Activated CD8-positive, alpha-beta memory T cell treated with anti-CD3 and anti-CD28 coated beads for 36 hours (primary cell): ENCODE results near the gene FAAP20. TPM values are rescaled to one million over a fixed set of nuclear protein-coding genes. Genes with fewer than 3 reads are reported as not detected.

ENCODE experiments used
- CTCF ChIA-PET: fragments of 350-600 bp; sonication (Branson Sonifier 250); formaldehyde crosslinking; loops from one replicate; lab custom pipeline; 2021; ENCODE audit warnings: antibody characterized with exemption; lab: Charles Lee
- POLR2A ChIA-PET: fragments of 350-600 bp; sonication (Branson Sonifier 250); formaldehyde crosslinking; loops from one replicate; lab custom pipeline; 2021; ENCODE audit warnings: antibody characterized with exemption; lab: Charles Lee
- total RNA-seq, 2 experiments: library from RNA; stranded (reverse); gene quantifications; one replicate each; pipeline ENCODE4 v1.2.3, GENCODE V29; 2021

FAAP20 gene
- total RNA-seq, 2 experiments from 2014 or later, result 64.3 to 68.8 TPM

DNA sequence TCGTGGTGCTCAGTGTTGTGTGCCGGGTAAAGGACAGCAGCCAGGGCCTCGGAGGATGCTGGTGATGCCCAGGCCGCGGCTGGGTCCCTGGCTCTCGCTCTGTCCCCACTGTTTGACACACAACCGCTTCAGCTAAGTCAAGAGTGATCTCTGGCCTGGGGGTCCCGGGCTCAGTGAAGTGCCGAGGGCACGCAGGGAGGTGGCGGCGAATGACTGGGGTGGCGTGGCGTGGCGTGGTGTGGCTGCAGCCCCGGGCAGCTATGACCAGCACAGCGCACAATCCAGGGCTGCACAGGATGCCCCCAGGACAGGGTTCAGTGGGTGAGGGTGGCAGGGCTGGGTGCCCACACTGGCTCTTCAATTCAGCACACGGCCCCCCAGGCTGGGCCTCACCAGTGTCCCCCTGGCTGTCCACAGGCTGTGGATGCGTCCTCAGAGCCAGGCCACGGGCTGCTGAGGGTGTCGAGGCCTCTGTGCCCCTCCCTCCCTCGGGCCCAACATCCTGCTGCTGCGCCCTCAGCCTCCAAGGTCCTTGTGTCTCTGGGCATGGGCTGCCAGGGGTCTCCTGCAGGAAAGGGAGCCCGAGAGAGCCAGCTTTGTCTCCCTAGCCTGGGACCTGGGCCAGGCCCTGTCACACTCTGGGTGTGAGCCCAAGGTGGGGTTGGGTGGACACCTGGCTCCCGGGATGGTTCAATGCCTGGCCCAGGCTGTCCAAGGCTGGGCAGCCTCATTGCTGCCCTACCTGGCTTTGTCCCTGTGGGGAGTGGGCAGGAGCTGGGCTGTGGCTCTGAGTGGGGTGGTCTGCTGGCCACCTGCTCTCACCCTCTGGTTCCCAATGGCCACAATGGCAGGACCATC lies 21.6 kb upstream of the FAAP20 start:
- POLR2A ChIA-PET, result no interaction called here
- CTCF ChIA-PET, result no interaction called here

DNA sequence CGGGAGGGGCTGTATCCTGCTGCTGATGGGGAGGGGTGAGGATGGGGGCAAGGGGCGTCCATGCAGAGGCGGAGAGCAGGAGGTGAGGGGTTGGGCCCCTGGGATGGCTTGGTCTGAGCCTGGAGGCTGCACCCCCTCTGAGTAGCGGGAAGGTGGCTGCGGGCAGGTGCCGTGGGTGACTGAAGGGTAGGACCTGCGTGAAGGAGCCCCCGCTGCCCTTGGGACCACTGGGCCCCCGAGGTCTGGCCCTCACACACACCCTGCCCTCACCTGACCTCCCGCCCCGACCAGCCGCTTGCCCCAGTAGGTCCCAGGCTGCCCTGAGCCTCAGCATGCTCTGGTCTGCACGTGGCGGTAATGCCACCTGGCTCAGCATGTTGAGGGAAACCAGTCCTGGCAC lies 20.8 kb upstream of the FAAP20 start:
- ChIA-PET POLR2A (no interaction called here), CTCF (interaction anchor here (0.5 kb wide), 1 partner anchor 392 kb away, joined by 3 read pairs; no protein-coding TSS in a partner anchor)

DNA sequence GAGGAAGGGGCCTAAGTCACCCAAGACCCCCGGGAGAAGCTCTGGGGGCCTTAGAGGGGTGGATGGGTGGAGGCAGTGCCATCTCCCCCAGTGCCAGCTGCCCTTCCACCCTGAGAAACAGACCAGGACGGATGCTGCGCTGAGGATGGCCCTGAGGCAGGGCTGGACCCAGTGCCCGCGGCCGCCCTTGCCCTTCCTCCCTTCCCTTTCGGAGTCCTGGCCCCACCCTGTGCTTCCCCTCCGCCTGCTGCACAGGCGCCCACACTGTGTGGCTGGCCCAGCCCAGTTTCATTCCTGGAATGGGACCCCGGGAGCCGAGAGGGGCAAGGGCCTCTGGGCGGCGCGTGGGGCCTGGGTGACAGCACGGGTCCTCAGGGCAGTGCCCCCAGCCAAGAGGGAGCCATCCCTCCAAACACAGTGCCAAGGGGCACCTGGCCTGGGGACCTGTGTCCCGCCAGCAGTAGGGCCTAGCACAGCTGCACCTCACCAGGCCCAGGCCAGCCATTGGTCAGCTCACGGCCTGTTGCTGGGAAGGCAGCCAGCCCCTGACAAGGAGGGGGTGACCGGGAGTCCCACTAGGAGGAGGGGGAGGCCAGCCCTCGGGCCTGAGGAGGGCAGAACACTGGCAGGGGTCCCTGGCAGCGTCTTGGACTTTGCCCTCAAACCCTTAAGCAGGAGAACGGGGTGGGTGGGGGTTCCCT lies 20.1 kb upstream of the FAAP20 start:
- CTCF ChIA-PET, result no interaction called here
- POLR2A ChIA-PET, result no interaction called here

DNA sequence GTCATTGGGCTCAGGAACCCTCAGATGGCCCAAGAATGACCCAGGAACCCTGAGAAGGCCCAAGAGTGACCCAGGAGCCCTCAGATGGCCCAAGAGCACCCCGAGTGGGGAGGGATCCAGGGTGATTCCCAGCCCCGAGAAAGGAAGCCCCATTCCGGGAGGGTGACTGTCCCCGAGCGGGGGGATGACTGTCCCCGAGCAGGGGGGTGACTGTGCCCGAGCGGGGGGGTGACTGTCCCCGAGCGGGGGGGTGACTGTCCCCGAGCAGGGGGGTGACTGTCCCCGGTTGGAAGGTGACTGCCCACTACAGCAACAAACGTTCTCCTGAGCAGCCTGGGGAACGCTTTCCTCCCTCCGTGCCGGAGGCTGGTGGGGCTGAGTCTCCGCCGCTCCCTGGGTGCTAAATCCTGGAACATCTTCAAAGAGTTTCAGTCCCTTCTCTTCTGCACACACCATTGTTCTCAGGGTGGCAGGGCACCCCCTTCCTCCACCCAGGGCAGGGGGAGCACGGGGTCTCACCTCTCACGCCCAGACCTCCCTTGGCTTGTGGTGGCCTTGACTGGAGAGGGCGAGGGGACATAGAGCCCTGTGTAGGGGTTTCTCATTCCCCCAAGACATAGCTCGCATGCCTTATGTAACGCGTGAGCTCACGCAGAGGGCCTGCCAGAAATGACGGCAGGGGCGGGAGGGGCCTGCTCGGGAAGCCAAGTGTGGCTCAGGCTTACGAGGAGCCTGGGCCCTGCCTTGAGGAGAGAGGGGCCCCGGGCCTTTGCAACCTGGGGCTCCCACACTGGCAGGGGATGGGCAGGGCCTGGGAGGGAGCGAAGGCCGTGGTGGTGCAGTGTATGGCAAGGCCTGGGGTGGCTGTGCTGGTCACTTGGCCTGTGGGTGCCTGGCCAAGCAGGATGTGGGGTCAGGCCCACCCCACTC lies 19.3 kb upstream of the FAAP20 start:
- CTCF ChIA-PET, result no interaction called here
- POLR2A ChIA-PET, result no interaction called here

DNA sequence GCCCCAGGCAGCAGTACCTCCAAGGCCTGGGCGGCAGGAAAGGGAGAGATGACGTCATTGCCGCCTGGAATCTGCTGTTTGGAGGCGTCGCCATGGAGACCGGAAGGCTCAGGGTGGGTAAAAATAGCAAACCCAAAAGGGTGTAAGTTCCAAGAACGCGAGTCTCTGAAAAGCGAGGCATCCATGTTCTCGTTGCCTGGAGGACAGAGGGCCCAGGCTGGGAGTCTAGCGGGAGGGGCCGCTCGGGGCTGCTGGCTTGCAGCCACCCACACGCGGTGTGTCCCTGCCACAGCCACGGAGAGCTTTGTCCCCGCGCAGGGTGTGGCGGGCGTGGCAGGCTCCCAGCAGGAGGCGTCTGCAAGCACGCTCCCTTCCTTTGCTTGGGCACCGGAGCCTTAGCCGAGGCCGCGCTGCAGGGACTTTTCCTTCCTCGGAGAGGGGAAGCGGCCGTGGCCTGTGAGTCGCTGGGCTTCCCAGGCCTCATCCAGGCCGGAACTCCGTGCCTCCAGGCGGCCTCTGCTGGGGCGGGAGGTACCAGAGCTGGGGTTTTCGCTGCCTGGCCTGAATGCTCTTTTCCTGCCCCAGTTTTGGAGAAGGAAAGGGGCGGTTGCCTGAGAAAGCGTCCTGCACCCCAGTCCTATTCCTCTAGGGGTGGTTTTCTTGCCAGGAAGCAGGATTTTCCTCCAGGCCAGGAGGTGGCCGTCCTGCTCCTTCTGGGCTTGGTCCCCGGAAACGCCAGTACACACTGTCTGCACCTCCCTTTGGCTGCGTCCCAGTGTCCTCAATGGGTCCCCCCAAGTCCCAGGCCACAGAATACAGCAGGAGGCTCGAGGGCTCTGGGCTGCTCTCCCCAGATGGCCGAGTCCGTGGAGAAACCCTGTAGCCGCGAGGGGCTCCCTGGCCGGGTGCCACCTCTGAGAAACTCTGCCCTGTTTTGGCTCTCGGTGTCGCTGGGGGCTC lies 18.2 kb upstream of the FAAP20 start:
- ChIA-PET CTCF (interaction anchor here (0.6 to 1.2 kb wide), 3 partner anchors 13 to 147 kb away, joined by 3 to 5 read pairs (median 4); partner anchors contain the start of gene FAAP20), POLR2A (no interaction called here)

DNA sequence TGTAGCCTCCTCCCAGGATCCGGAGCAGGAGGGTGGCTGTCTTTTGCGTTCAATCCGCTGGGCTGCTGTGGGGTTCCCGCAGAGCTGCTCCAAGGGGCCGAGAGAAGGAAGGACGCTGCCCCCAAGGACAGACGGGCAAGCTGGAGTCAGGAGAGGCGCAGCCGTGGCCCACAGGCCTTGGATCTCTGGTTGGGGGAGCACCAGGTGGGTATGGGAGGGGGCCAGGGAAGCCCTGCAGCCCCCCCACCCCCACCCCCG lies 17.6 kb upstream of the FAAP20 start:
- ChIA-PET POLR2A (no interaction called here), CTCF (interaction anchor here (0.6 to 1.2 kb wide), 3 partner anchors 13 to 148 kb away, joined by 3 to 5 read pairs (median 4); partner anchors contain the start of gene FAAP20)

- ChIA-PET CTCF (interaction anchor here (2.0 kb wide), 1 partner anchor 171 kb away, joined by 4 read pairs; no protein-coding TSS in a partner anchor), POLR2A (no interaction called here)
These were observed 16.2 kb upstream of the FAAP20 start for GRCh38 chr1:2210786-2211185.

- ChIA-PET CTCF (interaction anchor here (2.0 kb wide), 1 partner anchor 172 kb away, joined by 4 read pairs; no protein-coding TSS in a partner anchor), POLR2A (no interaction called here)
These were observed 15.6 kb upstream of the FAAP20 start for GRCh38 chr1:2210084-2210653.

DNA sequence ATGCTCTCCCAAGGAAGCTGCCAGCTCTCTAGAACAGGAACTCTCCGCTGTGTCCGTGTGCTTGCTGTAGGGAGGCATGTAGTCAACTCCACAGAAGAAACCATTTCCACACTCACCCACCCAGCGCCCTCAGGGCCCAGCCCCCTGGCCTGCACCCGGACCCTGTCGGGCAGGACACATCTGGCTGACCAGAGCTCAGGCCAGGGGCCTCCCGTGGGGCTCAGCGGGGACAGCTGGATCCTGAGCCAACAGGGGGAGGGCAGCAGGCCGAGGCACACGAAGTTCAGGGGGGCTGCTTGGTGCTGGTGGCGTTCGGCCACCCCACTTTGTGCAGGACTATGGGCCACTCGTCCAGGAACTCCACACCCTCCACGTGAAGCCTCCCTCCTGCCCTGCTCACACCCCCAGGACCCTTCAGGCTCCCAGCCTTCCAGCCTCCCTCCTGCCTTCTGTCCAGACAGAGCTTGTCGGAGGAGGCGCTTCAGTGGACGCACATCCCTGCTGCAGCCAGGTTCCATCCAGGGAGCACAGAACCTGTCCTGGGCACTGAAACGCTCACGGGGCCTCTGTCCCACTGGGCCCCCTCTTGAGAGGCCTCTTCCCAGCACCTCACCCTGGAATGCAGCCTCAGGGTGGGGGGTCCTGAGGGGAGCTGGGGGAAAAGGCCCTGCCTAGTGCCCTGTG lies 15.0 kb upstream of the FAAP20 start:
- ChIA-PET CTCF (interaction anchor here (0.6 to 2.0 kb wide), 2 partner anchors 159 to 172 kb away, joined by 4 to 6 read pairs; no protein-coding TSS in a partner anchor), POLR2A (no interaction called here)

- ChIA-PET CTCF (no interaction called here), POLR2A (no interaction called here)
These were observed 14.0 kb upstream of the FAAP20 start for GRCh38 chr1:2208309-2209239.

- POLR2A ChIA-PET, result no interaction called here
- CTCF ChIA-PET, result interaction anchor here (0.6 to 1.4 kb wide), 3 partner anchors 12 to 108 kb away, joined by 3 read pairs; partner anchors contain the start of gene FAAP20
These were observed 12.4 kb upstream of the FAAP20 start for GRCh38 chr1:2206813-2207487.

- ChIA-PET CTCF (interaction anchor here (0.6 to 1.5 kb wide), 3 partner anchors 11 to 572 kb away, joined by 3 to 4 read pairs (median 3); partner anchors contain the start of gene FAAP20), POLR2A (interaction anchor here (1.1 kb wide), 1 partner anchor 24 kb away, joined by 5 read pairs; no protein-coding TSS in a partner anchor)
These were observed 10.8 kb upstream of the FAAP20 start for GRCh38 chr1:2205191-2205952.

- ChIA-PET POLR2A (interaction anchor here (0.5 to 1.1 kb wide), 2 partner anchors 24 to 126 kb away, joined by 3 to 5 read pairs; no protein-coding TSS in a partner anchor), CTCF (interaction anchor here (1.5 to 2.1 kb wide), 2 partner anchors 10 to 177 kb away, joined by 4 to 8 read pairs; partner anchors contain the start of gene FAAP20)
These were observed 10.0 kb upstream of the FAAP20 start for GRCh38 chr1:2204415-2205190.
